ENCODE results near the gene PRRT4. TPM values are rescaled to one million over a fixed set of nuclear protein-coding genes. Genes with fewer than 3 reads are reported as not detected.
A peak's percentile ranks its signal among the peaks of the same experiment; 100 is the strongest.

PRRT4 gene
- total and polyA plus RNA-seq, 2 of the 4 experiments (the other 2 are of a cell fraction), result not detected

- peaks cover 20% of the 10 kb centered on the region for H3K4me1 ChIP-seq (ENCODE audit: control insufficient read depth, insufficient read depth, low read length)
- DNase-seq (peak; percentile 31), ATAC-seq (ENCODE audit: low read depth) (no peak)
- peak overlapping the region; percentile 24; the same call in 1 of the 2 replicates for H2AK5ac ChIP-seq (ENCODE audit: low read depth, low read length)
- H3K4me3 ChIP-seq (ENCODE audit: insufficient read depth, low read depth, low read length), result peak overlapping the region; percentile 96
- H3K4ac ChIP-seq (ENCODE audit: low read depth, low read length), result peak overlapping the region; percentile 73
- H3K27ac ChIP-seq (ENCODE audit: insufficient read depth, low read length), result peak overlapping the region; percentile 56
- peak; percentile 9; the same call in 1 of the 2 replicates for TF ChIP-seq CEBPB (IDR thresholded peaks at IDR 0.05; ENCODE audit: low read depth, low read length)
- no peak for TF ChIP-seq RAD21 (IDR thresholded peaks at IDR 0.05; ENCODE audit: low read length)
- H2BK15ac ChIP-seq (ENCODE audit: low read depth, low read length), result peak overlapping the region; percentile 1; the same call in 1 of the 3 replicates
- H2BK120ac ChIP-seq (ENCODE audit: low read depth, low read length), result peak overlapping the region; percentile 28; the same call in 1 of the 2 replicates
- intact Hi-C loops (cut with micrococcal nuclease), result no loop called here
- H4K20me1 ChIP-seq (ENCODE audit: insufficient read depth, low read length), result peaks cover 9% of the 10 kb centered on the region
- no TSS peak for BruUV-seq (replicated peaks)
- peak overlapping the region; percentile 41 for H3K14ac ChIP-seq (replicated peaks; ENCODE audit: low read depth, low read length)
- H3K79me1 ChIP-seq (ENCODE audit: low read depth in 1 of 2, low read length in 2 of 2), result peaks cover 11 to 33% of the 10 kb centered on the region in 2 experiments; a peak in 3 of 4 replicates
- H3K36me3 ChIP-seq (ENCODE audit: control insufficient read depth, insufficient read depth, low read length), result no peaks in the 10 kb centered on the region
- no peak overlapping the region for H2BK20ac ChIP-seq (ENCODE audit: low read depth, low read length)
- H2AK9ac ChIP-seq (replicated peaks; ENCODE audit: low read depth, low read length, poor library complexity), result peak overlapping the region; percentile 96
- in situ Hi-C loops (cut with MboI; ENCODE audit: low sequenced_read_pairs), result no loop called here
- peak overlapping the region; percentile 75 for H3K9ac ChIP-seq (ENCODE audit: low read depth, low read length)
- peak overlapping the region; percentile 47 for H3K56ac ChIP-seq (ENCODE audit: extremely low read depth, insufficient read depth, low read length)
- H3K18ac ChIP-seq (ENCODE audit: low read depth, low read length), result peak overlapping the region; percentile 50
- H3K4me2 ChIP-seq (ENCODE audit: low read depth, low read length), result peak overlapping the region; percentile 85
- ChIA-PET CTCF (interaction anchor here (1.4 to 1.9 kb wide), 2 partner anchors 22 to 52 kb away, joined by 3 to 6 read pairs; no protein-coding TSS in a partner anchor), POLR2A (ENCODE audit: unreplicated experiment) (no interaction called here)
- H2BK5ac ChIP-seq (ENCODE audit: low read depth, low read length, poor library complexity, severe bottlenecking), result peak overlapping the region; percentile 36
- dilution Hi-C loops (cut with HindIII; ENCODE audit: low sequenced_read_pairs, unreplicated experiment), result no loop called here
- WGBS, 2 experiments (ENCODE audit: extremely low coverage in 2 of 2, insufficient read length in 1 of 2), result 40% methylated on average over 1 of the region's 25 CpGs; no CpG with 5 or more reads in 1 of the 2 experiments
- peak overlapping the region; percentile 58; the same call in 1 of the 2 replicates for H4K91ac ChIP-seq (ENCODE audit: insufficient read depth, low read depth, low read length)
- H3K9me1 ChIP-seq (ENCODE audit: insufficient read depth, low read length), result peaks cover 9% of the 10 kb centered on the region; the same call in 1 of the 2 replicates
- peak overlapping the region; percentile 81 for H3K23ac ChIP-seq (ENCODE audit: low read depth, low read length)
- H4K8ac ChIP-seq (ENCODE audit: low read depth in 2 of 2, low read length in 2 of 2), result peak overlapping the region; percentile 79 to 86
- peak overlapping the region; percentile 94 for H2AFZ ChIP-seq (replicated peaks; ENCODE audit: low read length, poor library complexity)
- peaks cover 4% of the 10 kb centered on the region; the same call in 1 of the 2 replicates for H3K9me3 ChIP-seq (ENCODE audit: control insufficient read depth, insufficient read depth, low read length)
- H4K5ac ChIP-seq (ENCODE audit: low read depth, low read length), result peak overlapping the region; percentile 19
- peaks cover 7% of the 10 kb centered on the region; the same call in 1 of the 2 replicates for H3K27me3 ChIP-seq (ENCODE audit: control insufficient read depth, insufficient read depth, low read length)
These were observed 47.5 kb upstream of the PRRT4 start for GRCh38 chr7:128408709-128409595.

Data from IMR-90 (cell line).